SHP77 treated with DMSO at 0.1 percent for 48 hours (cell line): ENCODE data around the gene VCAN.

Experiments
- DNase-seq: peaks from one replicate; lab custom pipeline; 2025; lab: John Stamatoyannopoulos, UW

Gene VCAN

GRCh38 chr5:83531661-83532060, 60.1 kb downstream of the VCAN start:
- no peak for DNase-seq

GRCh38 chr5:83538786-83539462, 67.4 kb downstream of the VCAN start:
- no peak for DNase-seq

- no peak for DNase-seq
Measured at GRCh38 chr5:83539463-83539790, 67.9 kb downstream of the VCAN start.

- DNase-seq: no peak
Measured at GRCh38 chr5:83540105-83540504, 68.6 kb downstream of the VCAN start.

GRCh38 chr5:83540783-83541182, 69.2 kb downstream of the VCAN start:
- DNase-seq: no peak

GRCh38 chr5:83542839-83543238, 71.3 kb downstream of the VCAN start:
- no peak for DNase-seq

GRCh38 chr5:83543898-83544297, 72.4 kb downstream of the VCAN start:
- no peak for DNase-seq

- DNase-seq: no peak
Measured at GRCh38 chr5:83547161-83547560, 75.6 kb downstream of the VCAN start.

- DNase-seq: no peak
Measured at GRCh38 chr5:83547889-83548288, 76.3 kb downstream of the VCAN start.

GRCh38 chr5:83548581-83548980, 77.0 kb downstream of the VCAN start:
- DNase-seq: no peak

- no peak for DNase-seq
Measured at GRCh38 chr5:83549076-83549475, 77.5 kb downstream of the VCAN start.

GRCh38 chr5:83549674-83550073, 78.1 kb downstream of the VCAN start:
- DNase-seq: no peak

- DNase-seq: no peak
Measured at GRCh38 chr5:83551821-83552220, 80.3 kb downstream of the VCAN start.

GRCh38 chr5:83552275-83552674, 80.7 kb downstream of the VCAN start:
- DNase-seq: no peak

GRCh38 chr5:83553000-83553486, 81.5 kb downstream of the VCAN start:
- DNase-seq: no peak

- no peak for DNase-seq
Measured at GRCh38 chr5:83554133-83554532, 82.6 kb downstream of the VCAN start.

GRCh38 chr5:83554686-83555085, 83.1 kb downstream of the VCAN start:
- no peak for DNase-seq

- DNase-seq: no peak
Measured at GRCh38 chr5:83555263-83555662, 83.7 kb downstream of the VCAN start.

- DNase-seq: no peak
Measured at GRCh38 chr5:83556190-83556589, 84.6 kb downstream of the VCAN start.

GRCh38 chr5:83559118-83559785, 87.7 kb downstream of the VCAN start:
- no peak for DNase-seq

GRCh38 chr5:83562071-83562606, 90.6 kb downstream of the VCAN start:
- no peak for DNase-seq

GRCh38 chr5:83562791-83563557, 91.4 kb downstream of the VCAN start:
- no peak for DNase-seq

- DNase-seq: peak; percentile 29
Measured at GRCh38 chr5:83563631-83564030, 92.1 kb downstream of the VCAN start.
